A549 (cell line): ENCODE data around the gene SUPT3H. TPM values are rescaled to one million over a fixed set of nuclear protein-coding genes. Genes with fewer than 3 reads are reported as not detected.
"Not testable (repeated sequence)": the region's sequence is repeated elsewhere in the genome, so short reads cannot be mapped to it uniquely, and the experiment has no call there.

Source experiments
- ATAC-seq, 2 experiments: fragments of 200-7000 bp in 1 of 2; fragments of >200 bp in 1 of 2; cut with Nextera tagmentation in 1 of 2; cut with Tn5 transposase in 1 of 2; 3 replicates each; pipeline versions ENCODE4 v1.8.0 to v1.9.1; 2018 to 2020; ENCODE audit warnings: mild to moderate bottlenecking in 1 of 2, moderate library complexity in 1 of 2
- CTCF ChIA-PET: fragments of 300-600 bp; sonication (Branson Sonifier 250); formaldehyde crosslinking; extraction: SDS; loops from one replicate; lab custom pipeline; 2021; ENCODE audit warnings: antibody characterized with exemption, inconsistent platforms; lab: Yijun Ruan, JAX
- POLR2A ChIA-PET: fragments of 350-600 bp; formaldehyde crosslinking; extraction: SDS; loops from one replicate; lab custom pipeline; 2021; ENCODE audit warnings: antibody characterized with exemption, inconsistent platforms; lab: Yijun Ruan, JAX
- DNase-seq, 2 experiments: peaks; one replicate each; pipeline versions ENCODE4 v3.0.0 to v3.0.0-alpha.2; 2011 to 2016; ENCODE audit warnings: low read depth in 1 of 2, low spot score in 1 of 2
- FAIRE-seq: peaks from 2 replicates; lab custom pipeline; 2011; peaks lifted over from hg19 to GRCh38; lab: Jason Lieb, UNC
- H3K27ac ChIP-seq, 2 experiments: fragments of >200 bp; sonication (Bioruptor Twin); formaldehyde crosslinking; 3 replicates each; pipeline ENCODE4 v1.5.1; 2016 to 2017
- H3K4me1 ChIP-seq: fragments of >200 bp; sonication (Bioruptor Twin); formaldehyde crosslinking; 3 replicates; pipeline ENCODE4 v1.6.1; 2016
- H3K4me2 ChIP-seq: fragments of >200 bp; sonication (Bioruptor Twin); formaldehyde crosslinking; 3 replicates; pipeline ENCODE4 v1.6.1; 2016
- H3K4me3 ChIP-seq: fragments of >200 bp; sonication (Bioruptor Twin); formaldehyde crosslinking; 3 replicates; pipeline ENCODE4 v1.5.1; 2016
- H3K9me3 ChIP-seq: fragments of >200 bp; sonication (Bioruptor Twin); formaldehyde crosslinking; 3 replicates; pipeline ENCODE4 v1.6.1; 2016
- ATOH8 ChIP-seq: fragments of 250-450 bp; sonication (Bioruptor Pico); IDR thresholded peaks from 2 replicates; pipeline ENCODE4 v1.5.0; 2020; ENCODE audit warnings: low read depth, mild to moderate bottlenecking, moderate library complexity
- BHLHE40 ChIP-seq: IDR thresholded peaks from 2 replicates; pipeline ENCODE4 v1.6.1; 2012; ENCODE audit warnings: low read depth, low read length, inconsistent platforms
- CBX2 ChIP-seq: fragments of 200-600 bp; sonication (generic); IDR thresholded peaks from 2 replicates; pipeline ENCODE4 v1.6.1; 2016; ENCODE audit warnings: low read depth, mild to moderate bottlenecking, borderline replicate concordance
- CBX8 ChIP-seq: fragments of 200-600 bp; sonication (generic); IDR thresholded peaks from 2 replicates; pipeline ENCODE4 v1.6.1; 2016
- EHF ChIP-seq: fragments of 250-450 bp; sonication (Bioruptor Pico); IDR thresholded peaks from 2 replicates; pipeline ENCODE4 v1.5.0; 2020; ENCODE audit warnings: mild to moderate bottlenecking
- EHMT2 ChIP-seq: fragments of 200-600 bp; sonication (generic); IDR thresholded peaks from 2 replicates; pipeline ENCODE4 v1.6.1; 2016; ENCODE audit warnings: antibody characterized with exemption, low read depth, mild to moderate bottlenecking, moderate library complexity
- ELK1 ChIP-seq: fragments of 150-350 bp; IDR thresholded peaks from 2 replicates; pipeline ENCODE4 v1.6.1; 2014; ENCODE audit warnings: low read depth, mild to moderate bottlenecking, low read length
- ESRRA ChIP-seq: fragments of 150-350 bp; IDR thresholded peaks from 2 replicates; pipeline ENCODE4 v1.6.1; 2014; ENCODE audit warnings: mild to moderate bottlenecking, low read length, borderline replicate concordance
- GATA3 ChIP-seq: IDR thresholded peaks from 2 replicates; pipeline ENCODE4 v1.6.1; 2012; ENCODE audit warnings: borderline replicate concordance
- HDAC2 ChIP-seq: fragments of 200-600 bp; sonication (generic); IDR thresholded peaks from 2 replicates; pipeline ENCODE4 v1.6.1; 2016
- HES2 ChIP-seq: fragments of >200 bp; sonication (Bioruptor Twin); formaldehyde crosslinking; IDR thresholded peaks from 2 replicates; pipeline ENCODE4 v1.6.1; 2016
- HEYL ChIP-seq: fragments of 250-450 bp; sonication (Bioruptor Pico); IDR thresholded peaks from 2 replicates; pipeline ENCODE4 v1.8.0; 2021; ENCODE audit warnings: mild to moderate bottlenecking, moderate library complexity
- HOXA7 ChIP-seq: fragments of 250-450 bp; sonication (Bioruptor Pico); IDR thresholded peaks from 2 replicates; pipeline ENCODE4 v1.5.0; 2020; ENCODE audit warnings: mild to moderate bottlenecking, moderate library complexity
- HOXB13 ChIP-seq: fragments of 250-450 bp; sonication (Bioruptor Pico); IDR thresholded peaks from 2 replicates; pipeline ENCODE4 v1.5.0; 2020; ENCODE audit warnings: low read depth, mild to moderate bottlenecking, moderate library complexity
- HOXB5 ChIP-seq: fragments of 250-450 bp; sonication (Bioruptor Pico); IDR thresholded peaks from 2 replicates; pipeline ENCODE4 v1.5.0; 2020; ENCODE audit warnings: mild to moderate bottlenecking, moderate library complexity
- JUNB ChIP-seq: fragments of >200 bp; sonication (Bioruptor Twin); formaldehyde crosslinking; IDR thresholded peaks from 2 replicates; pipeline ENCODE4 v1.6.1; 2016
- KDM5A ChIP-seq: fragments of 200-600 bp; sonication (generic); IDR thresholded peaks from 2 replicates; pipeline ENCODE4 v1.6.1; 2016; ENCODE audit warnings: antibody characterized with exemption, mild to moderate bottlenecking
- MAX ChIP-seq: IDR thresholded peaks from 2 replicates; pipeline ENCODE4 v1.6.1; 2012
- MAZ ChIP-seq: fragments of 150-350 bp; IDR thresholded peaks from 2 replicates; pipeline ENCODE4 v1.6.1; 2014; ENCODE audit warnings: antibody characterized with exemption, low read depth, low read length, borderline replicate concordance
- NPAS2 ChIP-seq: fragments of 250-450 bp; sonication (Bioruptor Pico); IDR thresholded peaks from 2 replicates; pipeline ENCODE4 v1.8.0; 2022; ENCODE audit warnings: mild to moderate bottlenecking, moderate library complexity, borderline replicate concordance
- PHF8 ChIP-seq: fragments of 200-600 bp; sonication (generic); IDR thresholded peaks from 2 replicates; pipeline ENCODE4 v1.6.1; 2016; ENCODE audit warnings: low read depth, mild to moderate bottlenecking, antibody characterized with exemption, moderate library complexity, borderline replicate concordance
- POLR2A ChIP-seq: IDR thresholded peaks from 2 replicates; pipeline ENCODE4 v1.6.1; 2012; ENCODE audit warnings: mild to moderate bottlenecking, low read length
- RAD21 ChIP-seq, 2 experiments: fragments of >200 bp in 1 of 2; sonication (Bioruptor Twin) in 1 of 2; formaldehyde crosslinking in 1 of 2; IDR thresholded peaks in 1 of 2; conservative IDR thresholded peaks in 1 of 2; 2 replicates in 1 of 2; 3 replicates in 1 of 2; pipeline ENCODE4 v1.6.1; 2012 to 2018; ENCODE audit warnings: inconsistent platforms in 1 of 2
- RARB ChIP-seq: fragments of 250-450 bp; sonication (Bioruptor Pico); IDR thresholded peaks from 2 replicates; pipeline ENCODE4 v1.8.0; 2021; ENCODE audit warnings: mild to moderate bottlenecking, moderate library complexity
- RCOR1 ChIP-seq: fragments of 150-350 bp; IDR thresholded peaks from 2 replicates; pipeline ENCODE4 v1.6.1; 2014; ENCODE audit warnings: antibody characterized with exemption, low read length, low read depth
- RNF2 ChIP-seq: fragments of 200-600 bp; sonication (generic); IDR thresholded peaks from 2 replicates; pipeline ENCODE4 v1.6.1; 2016; ENCODE audit warnings: low read depth, mild to moderate bottlenecking, antibody characterized with exemption, moderate library complexity, borderline replicate concordance
- SREBF2 ChIP-seq: fragments of 450-650 bp; IDR thresholded peaks from 2 replicates; pipeline ENCODE4 v1.6.1; 2014; ENCODE audit warnings: mild to moderate bottlenecking, moderate library complexity
- TP53 ChIP-seq: fragments of 250-450 bp; sonication (Bioruptor Pico); IDR thresholded peaks from 2 replicates; pipeline ENCODE4 v1.5.0; 2021; ENCODE audit warnings: mild to moderate bottlenecking, moderate library complexity
- WGBS: methylation state at CpG from one replicate; pipeline ENCODE4 v1.1.6; 2017; ENCODE audit errors: missing lambda C conversion rate; 5-methylcytosine and 5-hydroxymethylcytosine counted together
- polyA plus RNA-seq, 4 experiments: library from polyadenylated mRNA; depleted of rRNA in 3 of 4; stranded (reverse); fragments of >200 nt; fragmentation: RNase III in 1 of 4; extraction: RNeasy Plus Mini Kit Qiagen cat#74134 plus additional on column Dnase treatment in 1 of 4; gene quantifications; 2 replicates in 3 of 4; 3 replicates in 1 of 4; pipeline ENCODE4 v1.2.3, GENCODE V29; 2011 to 2017

Gene SUPT3H
- polyA plus RNA-seq, 2 of the 4 experiments (the other 2 are of a cell fraction) = 4.3 to 6.2 TPM

- DNase-seq (no peak), ATAC-seq (no peak), FAIRE-seq (no peak)
- no peak overlapping the region for H3K4me2 ChIP-seq
- TF ChIP-seq GATA3 (no peak), TP53 (no peak), HEYL (CRISPR knock-in tag) (no peak), NPAS2 (no peak), EHF (no peak), RNF2 (no peak), HOXB5 (CRISPR knock-in tag) (no peak), HES2 (no peak)
- H3K4me1 ChIP-seq = no peaks in the 10 kb centered on the region
- H3K27ac ChIP-seq = no peak overlapping the region
- no peak overlapping the region for H3K4me3 ChIP-seq
- POLR2A ChIA-PET = no interaction called here
- CTCF ChIA-PET = interaction anchor here (0.6 kb wide), 1 partner anchor 64 kb away, joined by 3 read pairs; no protein-coding TSS in a partner anchor
- peaks cover 7% of the 10 kb centered on the region; the same call in 2 of the 3 replicates for H3K9me3 ChIP-seq
Measured at GRCh38 chr6:44868910-44869309, 508.8 kb downstream of the SUPT3H start.

- WGBS = 89% methylated on average over 1 of the region's 2 CpGs
- ATAC-seq = no peak
- Histone ChIP-seq H3K27ac (no peak overlapping the region), H3K4me2 (no peak overlapping the region), H3K9me3 (peaks cover 7% of the 10 kb centered on the region; the same call in 2 of the 3 replicates), H3K4me3 (no peak overlapping the region), H3K4me1 (no peaks in the 10 kb centered on the region)
- no peak for DNase-seq
- CTCF ChIA-PET = no interaction called here
- POLR2A ChIA-PET = no interaction called here
- no peak for FAIRE-seq
- no peak for TF ChIP-seq ELK1
- TF ChIP-seq CBX8 = no peak
- no peak for TF ChIP-seq BHLHE40
- TF ChIP-seq RCOR1 = no peak
- no peak for TF ChIP-seq MAX
- no peak for TF ChIP-seq PHF8
- no peak for TF ChIP-seq RAD21 (conservative IDR thresholded peaks at IDR 0.05 in 1 of 2, IDR thresholded peaks at IDR 0.05 in 1 of 2)
- TF ChIP-seq RNF2 = no peak
- no peak for TF ChIP-seq CBX2
- no peak for TF ChIP-seq KDM5A
- TF ChIP-seq EHMT2 = no peak
- no peak for TF ChIP-seq POLR2A
- no peak for TF ChIP-seq RARB (CRISPR knock-in tag)
- no peak for TF ChIP-seq HOXB5 (CRISPR knock-in tag)
Measured at GRCh38 chr6:44868335-44868668, 509.4 kb downstream of the SUPT3H start.

GRCh38 chr6:44867571-44868334, 510.0 kb downstream of the SUPT3H start:
- Histone ChIP-seq H3K4me2 (no peak overlapping the region), H3K4me3 (no peak overlapping the region), H3K27ac (no peak overlapping the region)
- ATAC-seq (no peak), FAIRE-seq (no peak)
- POLR2A ChIA-PET = no interaction called here
- TF ChIP-seq HDAC2 = no peak
- no peak for TF ChIP-seq POLR2A
- TF ChIP-seq SREBF2 = no peak
- no peak for TF ChIP-seq HOXB13 (CRISPR knock-in tag)
- TF ChIP-seq KDM5A = no peak
- no peak for TF ChIP-seq MAX
- no peak for TF ChIP-seq HOXB5 (CRISPR knock-in tag)
- TF ChIP-seq ESRRA = no peak
- no peak for TF ChIP-seq RNF2
- no peak for TF ChIP-seq HOXA7 (CRISPR knock-in tag)
- no peak for TF ChIP-seq ATOH8 (CRISPR knock-in tag)
- TF ChIP-seq MAZ = no peak
- no peak for TF ChIP-seq JUNB
- TF ChIP-seq, all 56 proteins: peak for 0
- no peak for DNase-seq
- CTCF ChIA-PET = no interaction called here
- WGBS = 62% methylated on average over 7 of the region's 7 CpGs
- Histone ChIP-seq H3K9me3 (peaks cover 7% of the 10 kb centered on the region; the same call in 2 of the 3 replicates), H3K4me1 (no peaks in the 10 kb centered on the region)

GRCh38 chr6:44865184-44865583, 512.5 kb downstream of the SUPT3H start:
- CTCF ChIA-PET, DNase-seq, FAIRE-seq, ATAC-seq, H3K4me1 ChIP-seq, H3K4me2 ChIP-seq, H3K4me3 ChIP-seq, H3K27ac ChIP-seq, H3K9me3 ChIP-seq, POLR2A ChIA-PET: not testable (repeated sequence)
- WGBS = 7% methylated on average over 2 of the region's 2 CpGs
